MM.1S (cell line): ENCODE measurements around the gene SLC7A6.
A peak's percentile ranks its signal among the peaks of the same experiment; 100 is the strongest.

ENCODE experiments used
- DNase-seq: peaks from one replicate; pipeline ENCODE4 v3.0.0-alpha.2; 2015
- H2AFZ ChIP-seq: fragments of 300-600 bp; sonication (generic); 2 replicates; pipeline ENCODE4 v1.6.0; 2016; ENCODE audit warnings: antibody characterized with exemption, low read length
- H3F3A ChIP-seq: fragments of 300-600 bp; sonication (generic); 2 replicates; pipeline ENCODE4 v1.6.1; 2016; ENCODE audit warnings: mild to moderate bottlenecking, antibody characterized with exemption, low read length, moderate library complexity, mixed read lengths; ENCODE audit not compliant: insufficient read depth
- H3K27ac ChIP-seq: fragments of 300-600 bp; sonication (generic); 2 replicates; pipeline ENCODE4 v1.5.1; 2016; ENCODE audit warnings: mild to moderate bottlenecking, low read length
- H3K27me3 ChIP-seq: fragments of 300-600 bp; sonication (generic); replicated peaks from 2 replicates; pipeline ENCODE4 v1.6.0; 2016; ENCODE audit warnings: low read length; ENCODE audit not compliant: insufficient read depth
- H3K36me3 ChIP-seq: fragments of 300-600 bp; sonication (generic); replicated peaks from 2 replicates; pipeline ENCODE4 v1.6.1; 2016; ENCODE audit warnings: mild to moderate bottlenecking, low read length, mixed read lengths; ENCODE audit not compliant: insufficient read depth
- H3K4me1 ChIP-seq: fragments of 300-600 bp; sonication (generic); 2 replicates; pipeline ENCODE4 v1.6.1; 2016; ENCODE audit warnings: low read length, mixed read lengths
- H3K4me2 ChIP-seq: fragments of 300-600 bp; sonication (generic); 2 replicates; pipeline ENCODE4 v1.6.0; 2016; ENCODE audit warnings: low read depth, low read length
- H3K4me3 ChIP-seq: fragments of 300-600 bp; sonication (generic); 2 replicates; pipeline ENCODE4 v1.5.1; 2016; ENCODE audit warnings: low read length, mixed read lengths
- H3K79me2 ChIP-seq: fragments of 300-600 bp; sonication (generic); 2 replicates; pipeline ENCODE4 v1.6.1; 2016; ENCODE audit warnings: mixed run types, low read length, mixed read lengths
- H3K9ac ChIP-seq: fragments of 300-600 bp; sonication (generic); 2 replicates; pipeline ENCODE4 v1.6.1; 2016; ENCODE audit warnings: low read length, mixed read lengths
- H3K9me2 ChIP-seq: fragments of 300-600 bp; sonication (generic); replicated peaks from 2 replicates; pipeline ENCODE4 v1.6.1; 2016; ENCODE audit warnings: mild to moderate bottlenecking, low read length, mixed read lengths; ENCODE audit not compliant: insufficient read depth
- H3K9me3 ChIP-seq: fragments of 300-600 bp; sonication (generic); replicated peaks from 2 replicates; pipeline ENCODE4 v1.6.1; 2016; ENCODE audit warnings: mild to moderate bottlenecking, low read length, mixed read lengths; ENCODE audit not compliant: insufficient read depth
- H4K20me1 ChIP-seq: fragments of 300-600 bp; sonication (generic); 2 replicates; pipeline ENCODE4 v1.6.1; 2016; ENCODE audit warnings: mild to moderate bottlenecking, low read length, moderate library complexity, mixed read lengths; ENCODE audit not compliant: insufficient read depth
- CTCF ChIP-seq: fragments of 300-600 bp; sonication (generic); IDR thresholded peaks from 2 replicates; pipeline ENCODE4 v1.5.1; 2016; ENCODE audit warnings: antibody characterized with exemption, low read length, mixed read lengths
- EZH2 ChIP-seq: fragments of 300-600 bp; sonication (generic); optimal IDR thresholded peaks from 2 replicates; pipeline ENCODE3; 2017; ENCODE audit warnings: low read depth, mild to moderate bottlenecking, antibody characterized with exemption, low read length, mixed read lengths
- EZH2phosphoT487 ChIP-seq: fragments of 300-600 bp; sonication (generic); IDR thresholded peaks from 2 replicates; pipeline ENCODE4 v1.6.1; 2018; ENCODE audit warnings: antibody characterized with exemption, low read length

The SLC7A6 gene

GRCh38 chr16:68242085-68242484, 22.2 kb upstream of the SLC7A6 start:
- no peak overlapping the region for H3K4me3 ChIP-seq
- H3K9ac ChIP-seq: no peak overlapping the region
- H3F3A ChIP-seq: peaks cover under 1% of the 10 kb centered on the region; the same call in 1 of the 2 replicates
- no peaks in the 10 kb centered on the region for H4K20me1 ChIP-seq
- H3K27ac ChIP-seq: no peak overlapping the region
- H3K4me1 ChIP-seq: peaks cover 14% of the 10 kb centered on the region
- H3K79me2 ChIP-seq: peaks cover 29% of the 10 kb centered on the region
- no peaks in the 10 kb centered on the region for H3K9me2 ChIP-seq
- TF ChIP-seq EZH2: no peak
- no peak for TF ChIP-seq EZH2phosphoT487
- no peak for TF ChIP-seq CTCF
- H2AFZ ChIP-seq: no peak overlapping the region
- DNase-seq: no peak
- H3K36me3 ChIP-seq: no peaks in the 10 kb centered on the region
- H3K4me2 ChIP-seq: no peak overlapping the region
- H3K27me3 ChIP-seq: no peaks in the 10 kb centered on the region
- H3K9me3 ChIP-seq: no peaks in the 10 kb centered on the region

- Histone ChIP-seq H3K79me2 (peaks cover 40% of the 10 kb centered on the region), H3K27me3 (no peaks in the 10 kb centered on the region), H3K9me3 (no peaks in the 10 kb centered on the region), H3K36me3 (no peaks in the 10 kb centered on the region), H3K9me2 (no peaks in the 10 kb centered on the region), H3K27ac (no peak overlapping the region), H2AFZ (no peak overlapping the region), H3F3A (no peaks in the 10 kb centered on the region), H3K9ac (no peak overlapping the region), H3K4me2 (no peak overlapping the region), H4K20me1 (no peaks in the 10 kb centered on the region), H3K4me1 (peaks cover 23% of the 10 kb centered on the region), H3K4me3 (no peak overlapping the region)
- no peak for TF ChIP-seq EZH2phosphoT487
- no peak for TF ChIP-seq EZH2
- TF ChIP-seq CTCF: no peak
- DNase-seq: no peak
Observed at GRCh38 chr16:68242926-68243858, 21.1 kb upstream of the SLC7A6 start.

GRCh38 chr16:68244481-68244902, 19.8 kb upstream of the SLC7A6 start:
- Histone ChIP-seq H3K4me2 (peak overlapping the region; percentile 94), H3K79me2 (peaks cover 53% of the 10 kb centered on the region), H3K27me3 (no peaks in the 10 kb centered on the region), H4K20me1 (no peaks in the 10 kb centered on the region), H3K9ac (peak overlapping the region; percentile 76), H3K36me3 (no peaks in the 10 kb centered on the region), H3K4me1 (peaks cover 33% of the 10 kb centered on the region), H3K27ac (no peak overlapping the region), H3K4me3 (peak overlapping the region; percentile 96), H2AFZ (peak overlapping the region; percentile 82), H3F3A (peaks cover 2% of the 10 kb centered on the region; the same call in 1 of the 2 replicates), H3K9me3 (no peaks in the 10 kb centered on the region), H3K9me2 (no peaks in the 10 kb centered on the region)
- no peak for TF ChIP-seq EZH2phosphoT487
- no peak for TF ChIP-seq CTCF
- no peak for TF ChIP-seq EZH2
- DNase-seq: no peak
